Medulla oblongata (tissue), 1 donor: ENCODE data around the gene HAP1.

Source experiments
- DNase-seq: peaks from one replicate; pipeline ENCODE4 v3.0.0-alpha.2; 2015; ENCODE audit errors: extremely low spot score

Gene HAP1

GRCh38 chr17:41766135-41766534 is 31.7 kb upstream of the HAP1 start:
- DNase-seq, result no peak

- DNase-seq, result no peak
Observed at GRCh38 chr17:41763327-41763726, 28.9 kb upstream of the HAP1 start.

- DNase-seq, result no peak
Observed at GRCh38 chr17:41762841-41763240, 28.4 kb upstream of the HAP1 start.

GRCh38 chr17:41762391-41762790 is 27.9 kb upstream of the HAP1 start:
- no peak for DNase-seq

- no peak for DNase-seq
Observed at GRCh38 chr17:41760878-41761277, 26.4 kb upstream of the HAP1 start.

- no peak for DNase-seq
Observed at GRCh38 chr17:41758601-41759000, 24.2 kb upstream of the HAP1 start.

- DNase-seq, result no peak
Observed at GRCh38 chr17:41754066-41754465, 19.6 kb upstream of the HAP1 start.

DNA sequence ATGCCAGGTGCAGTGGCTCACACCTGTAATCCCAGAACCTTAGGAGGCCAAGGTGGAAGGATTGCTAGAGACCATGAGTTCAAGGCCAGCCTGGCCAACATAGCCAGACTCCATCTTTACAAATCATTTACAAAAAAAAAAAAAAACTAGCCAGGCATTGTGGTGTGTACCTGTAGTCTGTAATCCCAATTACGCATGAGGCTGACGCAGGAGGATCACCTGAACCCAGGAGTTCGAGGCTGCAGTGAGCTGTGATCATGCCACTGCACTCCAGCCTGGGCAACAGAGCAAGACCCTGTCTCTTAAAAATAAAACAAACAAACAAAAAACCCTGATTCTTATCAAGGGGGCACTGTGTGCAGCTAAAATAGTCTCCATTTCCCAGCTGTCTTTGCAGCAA is 16.8 kb upstream of the HAP1 start:
- DNase-seq, result no peak

DNA sequence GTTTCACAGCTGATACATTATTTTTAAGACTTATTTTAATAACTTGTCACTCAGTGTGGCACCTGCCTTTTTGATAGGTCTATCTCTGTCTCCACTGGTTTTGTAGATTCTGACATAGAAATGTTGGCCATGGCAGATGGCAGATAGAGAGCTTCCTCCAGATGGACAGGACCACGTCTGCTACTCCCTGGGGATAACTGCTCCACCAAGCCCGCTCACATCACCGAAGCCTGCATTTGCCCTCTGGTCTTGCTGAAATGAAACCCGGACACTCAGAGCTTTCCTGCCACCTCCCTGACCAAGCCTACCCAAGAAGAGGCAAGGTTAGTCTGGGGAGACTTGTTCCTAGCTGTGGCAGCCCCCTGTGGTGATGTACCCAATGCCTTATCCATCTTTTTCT is 16.4 kb upstream of the HAP1 start:
- no peak for DNase-seq

DNA sequence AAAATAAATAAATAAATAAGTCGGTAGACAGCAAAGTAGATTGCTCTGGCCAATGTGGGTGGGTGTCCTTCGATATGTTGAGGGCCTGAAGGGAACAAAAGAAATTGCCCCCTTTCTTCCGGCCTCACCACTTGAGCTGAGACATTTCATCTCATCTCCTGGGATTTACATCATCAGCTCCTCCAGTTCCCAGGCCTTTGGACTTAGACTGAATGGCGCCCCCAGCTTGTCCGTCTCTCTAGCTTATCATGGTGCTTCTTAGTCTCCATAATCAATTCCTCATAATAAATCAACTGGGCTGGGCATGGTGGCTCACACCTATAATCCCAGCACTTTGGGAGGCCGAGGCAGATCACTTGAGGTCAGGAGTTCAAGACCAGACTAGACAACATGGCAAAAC is 13.8 kb upstream of the HAP1 start:
- DNase-seq, result no peak

DNA sequence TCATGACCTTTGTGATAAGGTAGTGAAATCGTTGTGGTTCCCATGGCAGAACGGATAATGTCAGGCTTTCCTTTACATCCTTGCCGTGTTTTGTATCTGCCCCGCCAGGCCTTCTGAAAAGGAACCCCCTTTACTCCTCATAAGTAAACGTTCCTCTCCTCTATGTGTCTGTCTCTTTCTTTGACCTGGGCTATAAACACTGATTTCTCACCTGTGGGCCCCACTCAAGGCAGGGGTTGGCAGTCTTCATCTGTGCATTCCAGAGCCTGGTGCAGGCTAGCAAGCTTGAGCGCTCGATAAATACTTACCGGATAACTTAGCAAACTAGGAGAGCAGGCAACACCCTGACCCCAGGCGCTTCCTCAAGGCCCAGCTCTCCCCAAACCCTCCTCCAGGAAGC is 7.3 kb upstream of the HAP1 start:
- DNase-seq, result no peak

- no peak for DNase-seq
Observed at GRCh38 chr17:41740506-41740905, 6.1 kb upstream of the HAP1 start.

DNA sequence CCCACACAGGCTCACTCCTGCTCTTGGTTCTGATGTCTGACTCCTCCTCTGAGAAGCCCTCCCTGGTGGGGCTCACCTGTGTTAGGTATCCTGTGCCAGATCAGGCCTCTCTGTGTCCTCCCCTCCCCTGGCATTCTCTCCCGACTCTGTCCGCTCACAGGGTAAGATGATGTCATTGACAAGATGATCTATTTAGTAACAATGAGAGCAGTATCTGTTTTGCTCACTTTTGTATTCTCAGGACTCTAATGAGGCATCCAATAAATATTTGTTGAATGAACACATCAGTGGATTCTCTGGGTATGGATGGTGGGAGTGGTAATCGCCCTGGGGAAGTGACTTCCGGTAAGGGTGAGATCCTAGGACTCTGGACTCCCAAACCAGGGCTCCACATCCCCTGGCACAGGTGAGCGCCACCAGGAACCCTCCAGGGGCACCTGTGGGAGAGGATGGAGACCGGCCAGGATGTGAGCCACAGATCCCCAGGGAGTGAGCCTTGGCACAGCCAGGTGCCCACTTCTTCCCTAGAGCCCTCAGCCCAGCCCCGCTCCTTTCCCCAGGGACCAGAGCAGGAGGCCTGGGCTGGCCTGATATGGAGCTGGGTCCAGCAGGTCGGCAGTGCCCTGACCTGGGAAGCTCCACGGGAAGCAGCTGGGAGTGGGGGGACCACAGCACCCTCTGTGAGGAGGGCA is 5.4 kb upstream of the HAP1 start:
- no peak for DNase-seq

GRCh38 chr17:41738801-41739112 is 4.3 kb upstream of the HAP1 start:
- no peak for DNase-seq

GRCh38 chr17:41738077-41738800 is 3.8 kb upstream of the HAP1 start:
- DNase-seq, result peak; percentile 77

GRCh38 chr17:41737680-41738023 is 3.2 kb upstream of the HAP1 start:
- DNase-seq, result no peak

- no peak for DNase-seq
Observed at GRCh38 chr17:41736983-41737679, 2.7 kb upstream of the HAP1 start.

DNA sequence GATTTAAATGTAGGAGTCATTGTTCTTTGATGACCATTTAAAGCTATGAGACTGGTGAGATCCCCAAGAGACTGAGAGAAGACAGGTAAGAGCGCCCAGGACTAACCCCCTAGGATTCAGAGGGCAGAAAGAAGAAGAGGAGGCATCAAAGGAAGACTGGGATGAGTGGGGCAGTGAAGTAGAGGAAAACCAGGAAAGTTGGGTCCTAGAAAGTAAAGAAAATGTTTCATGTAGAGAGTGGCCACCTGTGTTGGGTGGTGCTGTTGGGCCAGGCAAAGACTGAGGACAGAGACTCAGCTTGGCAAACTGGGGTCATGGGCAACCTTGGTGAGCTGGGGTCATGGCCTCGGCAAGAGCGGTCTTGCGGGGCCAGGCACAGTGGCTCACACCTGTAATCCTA is 1.3 kb upstream of the HAP1 start:
- DNase-seq, result no peak

- DNase-seq, result no peak
Observed at GRCh38 chr17:41734949-41735313, 488 bp upstream of the HAP1 start.

GRCh38 chr17:41733348-41734138 is 900 bp downstream of the HAP1 start:
- no peak for DNase-seq

- DNase-seq, result no peak
Observed at GRCh38 chr17:41731836-41732235, 2.6 kb downstream of the HAP1 start.

- no peak for DNase-seq
Observed at GRCh38 chr17:41730479-41730878, 4.0 kb downstream of the HAP1 start.

- DNase-seq, result no peak
Observed at GRCh38 chr17:41728056-41728455, 6.4 kb downstream of the HAP1 start.
